H9 (cell line): Measurements from ENCODE around the gene PPFIA4. TPM values are rescaled to one million over a fixed set of nuclear protein-coding genes. Genes with fewer than 3 reads are reported as not detected.

Experiments
- DNase-seq: peaks from one replicate; pipeline ENCODE4 v3.0.0-alpha.2; 2017
- H2AFZ ChIP-seq: one replicate; pipeline ENCODE4 v1.6.1; 2013; ENCODE audit warnings: mild to moderate bottlenecking, low read length, control low read depth, moderate library complexity
- H2AK5ac ChIP-seq: 2 replicates; pipeline ENCODE4 v1.6.1; 2013; ENCODE audit warnings: low read length, control low read depth, mixed read lengths; ENCODE audit not compliant: insufficient read length
- H2BK120ac ChIP-seq: one replicate; pipeline ENCODE4 v1.6.1; 2013; ENCODE audit warnings: low read depth, mild to moderate bottlenecking, low read length, control low read depth, inconsistent platforms; ENCODE audit not compliant: poor library complexity, severe bottlenecking
- H2BK12ac ChIP-seq: 2 replicates; pipeline ENCODE4 v1.6.1; 2013; ENCODE audit warnings: low read length, control low read depth, mixed read lengths, low read depth; ENCODE audit not compliant: insufficient read length
- H2BK15ac ChIP-seq: 2 replicates; pipeline ENCODE4 v1.6.1; 2013; ENCODE audit warnings: low read depth, low read length, control low read depth
- H2BK20ac ChIP-seq: one replicate; pipeline ENCODE4 v1.6.1; 2013; ENCODE audit warnings: low read depth, mild to moderate bottlenecking, low read length, control low read depth, inconsistent platforms; ENCODE audit not compliant: poor library complexity, severe bottlenecking
- H2BK5ac ChIP-seq: 2 replicates; pipeline ENCODE4 v1.6.1; 2013; ENCODE audit warnings: low read length, control low read depth, mixed read lengths; ENCODE audit not compliant: insufficient read length
- H3K14ac ChIP-seq: 2 replicates; pipeline ENCODE4 v1.6.1; 2013; ENCODE audit warnings: low read length, control low read depth; ENCODE audit not compliant: insufficient read depth
- H3K18ac ChIP-seq: 2 replicates; pipeline ENCODE4 v1.6.1; 2013; ENCODE audit warnings: low read depth, mild to moderate bottlenecking, mixed read lengths, low read length, control low read depth; ENCODE audit not compliant: insufficient read length
- H3K23ac ChIP-seq: 2 replicates; pipeline ENCODE4 v1.6.1; 2013; ENCODE audit warnings: low read length, control low read depth, mixed read lengths, low read depth; ENCODE audit not compliant: insufficient read length
- H3K23me2 ChIP-seq: 2 replicates; pipeline ENCODE4 v1.6.1; 2013; ENCODE audit warnings: low read depth, mild to moderate bottlenecking, mixed read lengths, low read length, control low read depth; ENCODE audit not compliant: insufficient read length, poor library complexity, severe bottlenecking
- H3K27ac ChIP-seq: 2 replicates; pipeline ENCODE4 v1.5.1; 2013; ENCODE audit warnings: low read length, control low read depth, mixed read lengths, low read depth; ENCODE audit not compliant: insufficient read length
- H3K27me3 ChIP-seq: 2 replicates; pipeline ENCODE4 v1.6.1; 2013; ENCODE audit warnings: low read length, control low read depth, inconsistent platforms; ENCODE audit not compliant: insufficient read depth
- H3K4ac ChIP-seq: 2 replicates; pipeline ENCODE4 v1.6.1; 2013; ENCODE audit warnings: low read depth, mild to moderate bottlenecking, control low read depth, inconsistent platforms, low read length, moderate library complexity
- H3K4me1 ChIP-seq: 2 replicates; pipeline ENCODE4 v1.6.1; 2013; ENCODE audit warnings: low read length, control low read depth, inconsistent platforms; ENCODE audit not compliant: insufficient read depth
- H3K4me2 ChIP-seq: 2 replicates; pipeline ENCODE4 v1.6.1; 2013; ENCODE audit warnings: low read length, control low read depth, mixed read lengths; ENCODE audit not compliant: insufficient read length, insufficient read depth
- H3K56ac ChIP-seq: 2 replicates; pipeline ENCODE4 v1.6.1; 2013; ENCODE audit warnings: low read depth, mild to moderate bottlenecking, mixed read lengths, low read length, control low read depth; ENCODE audit not compliant: insufficient read length
- H3K79me1 ChIP-seq: 2 replicates; pipeline ENCODE4 v1.6.1; 2013; ENCODE audit warnings: low read depth, mild to moderate bottlenecking, moderate library complexity, low read length, control low read depth, inconsistent platforms; ENCODE audit not compliant: insufficient read depth, poor library complexity, severe bottlenecking
- H3K79me2 ChIP-seq: 2 replicates; pipeline ENCODE4 v1.6.1; 2013; ENCODE audit warnings: low read length, control low read depth, inconsistent platforms; ENCODE audit not compliant: insufficient read depth
- H3K9ac ChIP-seq: 2 replicates; pipeline ENCODE4 v1.6.1; 2013; ENCODE audit warnings: low read length, control low read depth, mixed read lengths; ENCODE audit not compliant: insufficient read length; ENCODE audit errors: extremely low read depth
- H3K9me3 ChIP-seq: one replicate; pipeline ENCODE4 v1.6.1; 2013; ENCODE audit warnings: low read depth, low read length, inconsistent platforms; ENCODE audit not compliant: control insufficient read depth
- H3T11ph ChIP-seq: one replicate; pipeline ENCODE4 v1.6.1; 2013; ENCODE audit warnings: mild to moderate bottlenecking, low read length, control low read depth, inconsistent platforms
- H4K20me1 ChIP-seq: one replicate; pipeline ENCODE4 v1.6.1; 2013; ENCODE audit not compliant: control insufficient read depth, insufficient read length, insufficient read depth
- H4K5ac ChIP-seq: 2 replicates; pipeline ENCODE4 v1.6.1; 2013; ENCODE audit warnings: low read depth, mild to moderate bottlenecking, mixed read lengths, low read length, control low read depth; ENCODE audit not compliant: insufficient read length
- H4K8ac ChIP-seq: replicated peaks from 2 replicates; pipeline ENCODE4 v1.6.1; 2013; ENCODE audit warnings: low read length, control low read depth, mixed read lengths, low read depth; ENCODE audit not compliant: insufficient read length
- H4K91ac ChIP-seq: 2 replicates; pipeline ENCODE4 v1.6.1; 2013; ENCODE audit warnings: low read depth, mild to moderate bottlenecking, moderate library complexity, mixed read lengths, low read length, control low read depth; ENCODE audit not compliant: insufficient read length
- H3K27ac Mint-ChIP-seq, 3 experiments: 2 replicates in 2 of 3; 3 replicates in 1 of 3; pipeline ENCODE4 v1.8.0; 2020 to 2021; ENCODE audit warnings: mixed read lengths in 3 of 3, mild to moderate bottlenecking in 1 of 3, moderate library complexity in 1 of 3
- H3K27me3 Mint-ChIP-seq: 2 replicates; pipeline ENCODE4 v1.8.0; 2021; ENCODE audit warnings: low read depth, mild to moderate bottlenecking, moderate library complexity, mixed read lengths
- H3K36me3 Mint-ChIP-seq, 3 experiments: 2 replicates in 2 of 3; 3 replicates in 1 of 3; pipeline ENCODE4 v1.8.0; 2020 to 2021; ENCODE audit warnings: low read depth in 3 of 3, mixed read lengths in 3 of 3; ENCODE audit not compliant: insufficient read depth in 1 of 3
- H3K4me1 Mint-ChIP-seq, 2 experiments: 2 replicates each; pipeline ENCODE4 v1.8.0; 2020; ENCODE audit warnings: mixed read lengths in 2 of 2
- H3K4me3 Mint-ChIP-seq, 2 experiments: 2 replicates in 1 of 2; 3 replicates in 1 of 2; pipeline ENCODE4 v1.8.0; 2020 to 2021; ENCODE audit warnings: mild to moderate bottlenecking in 2 of 2, mixed read lengths in 2 of 2, moderate library complexity in 1 of 2
- H3K9me3 Mint-ChIP-seq, 2 experiments: 2 replicates in 1 of 2; 3 replicates in 1 of 2; pipeline ENCODE4 v1.8.0; 2020; ENCODE audit warnings: mild to moderate bottlenecking in 2 of 2, mixed read lengths in 2 of 2, moderate library complexity in 1 of 2
- CTCF ChIP-seq: fragments of 200-600 bp; sonication (generic); conservative IDR thresholded peaks from 3 replicates; pipeline ENCODE4 v1.8.0; 2021; ENCODE audit warnings: antibody characterized with exemption, mild to moderate bottlenecking
- WGBS: extraction: QIAGEN DNeasy Blood & Tissue Kit; methylation state at CpG from one replicate; pipeline ENCODE4 v1.1.7; 2013; ENCODE audit warnings: missing lambda C conversion rate, low lambda C conversion rate, mixed read lengths; ENCODE audit not compliant: insufficient read length; ENCODE audit errors: extremely low coverage; 5-methylcytosine and 5-hydroxymethylcytosine counted together
- total RNA-seq: library from RNA; stranded (reverse); gene quantifications from 2 replicates; pipeline ENCODE4 v1.2.1, GENCODE V29; 2021

Gene PPFIA4
- total RNA-seq, 1 experiment from 2014 or later, result 3.9 TPM

- DNase-seq, result no peak
- Histone ChIP-seq H3T11ph (no peak overlapping the region), H3K23me2 (peaks cover 7% of the 10 kb centered on the region), H3K4ac (no peak overlapping the region), H3K79me1 (no peaks in the 10 kb centered on the region), H3K4me2 (no peak overlapping the region), H3K18ac (no peak overlapping the region), H4K5ac (no peak overlapping the region), H3K14ac (no peak overlapping the region), H3K9me3 (no peaks in the 10 kb centered on the region), H4K91ac (no peak overlapping the region), H3K79me2 (no peaks in the 10 kb centered on the region), H3K27me3 (no peaks in the 10 kb centered on the region; the same call in 1 of the 2 replicates), H2BK15ac (no peak overlapping the region), H2BK5ac (no peak overlapping the region), H3K23ac (no peak overlapping the region), H2BK120ac (no peak overlapping the region), H3K4me1 (peaks cover 2% of the 10 kb centered on the region; the same call in 1 of the 2 replicates), H2BK12ac (no peak overlapping the region), H3K56ac (no peak overlapping the region), H3K9ac (no peak overlapping the region), H2BK20ac (no peak overlapping the region), H2AFZ (no peak overlapping the region), H3K27ac (no peak overlapping the region), H4K20me1 (no peaks in the 10 kb centered on the region), H4K8ac (no peak overlapping the region), H2AK5ac (no peak overlapping the region)
- Mint-ChIP-seq H3K4me3 (no peak overlapping the region), H3K36me3 (no peaks in the 10 kb centered on the region), H3K4me1 (peaks cover 20 to 47% of the 10 kb centered on the region in 2 experiments), H3K27me3 (peaks cover 60% of the 10 kb centered on the region), H3K9me3 (no peaks in the 10 kb centered on the region; a peak in 1 of 5 replicates), H3K27ac (no peak overlapping the region; a peak in 1 of 7 replicates)
- TF ChIP-seq CTCF, result no peak
- WGBS, result no CpG with 5 or more reads among the region's 5 CpGs
These were observed 97.7 kb downstream of the PPFIA4 start for GRCh38 chr1:203124011-203124410.
